HG03060 (cell line): ENCODE data around the gene AFG3L2.
"Not testable (repeated sequence)": the region's sequence is repeated elsewhere in the genome, so short reads cannot be mapped to it uniquely, and the experiment has no call there.

ENCODE experiments used
- ATAC-seq: cut with Tn5 transposase; IDR thresholded peaks from one replicate; pipeline ENCODE4 v1.9.1; 2021; ENCODE audit warnings: low read depth, moderate number of reproducible peaks; ENCODE audit not compliant: unreplicated experiment

AFG3L2 gene

DNA sequence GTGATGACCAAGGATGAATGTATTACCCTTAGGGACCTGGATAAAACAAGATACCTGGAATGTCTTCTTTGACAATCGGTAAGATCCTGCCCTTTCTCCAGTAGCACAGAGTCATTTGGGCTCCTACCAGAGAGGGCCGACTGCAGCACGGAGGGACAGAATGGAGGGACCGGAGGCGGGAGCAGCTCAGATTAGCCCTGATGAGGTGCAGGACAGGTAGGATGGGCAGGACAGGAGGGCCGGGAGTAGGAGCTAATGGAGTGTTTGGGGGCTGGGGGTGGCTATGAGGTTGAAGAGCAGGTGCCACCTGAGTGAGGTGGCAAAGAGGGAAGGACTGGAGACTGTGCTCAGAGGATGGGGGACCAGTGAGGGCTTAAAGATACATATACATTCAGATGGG lies 20.8 kb upstream of the AFG3L2 start:
- ATAC-seq: no peak

DNA sequence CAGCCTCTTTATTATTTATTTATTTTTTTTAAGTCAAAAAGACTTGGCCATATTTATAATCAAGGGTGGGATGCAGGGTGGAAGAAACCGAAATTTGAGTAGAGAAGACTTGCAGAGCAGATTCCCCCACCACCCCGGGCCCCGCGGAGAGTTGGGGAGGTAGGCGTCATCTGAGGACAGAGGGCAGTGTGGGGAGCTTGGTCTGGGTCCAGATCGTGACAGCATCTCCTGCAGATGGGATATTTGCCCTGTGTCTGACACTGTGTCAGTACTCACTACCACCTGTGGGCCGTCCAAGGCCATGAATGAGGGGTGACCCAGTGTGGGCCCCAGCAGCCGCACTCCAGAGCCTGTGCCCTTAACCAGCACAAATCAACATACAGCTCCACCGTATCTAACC lies 20.2 kb upstream of the AFG3L2 start:
- no peak for ATAC-seq

DNA sequence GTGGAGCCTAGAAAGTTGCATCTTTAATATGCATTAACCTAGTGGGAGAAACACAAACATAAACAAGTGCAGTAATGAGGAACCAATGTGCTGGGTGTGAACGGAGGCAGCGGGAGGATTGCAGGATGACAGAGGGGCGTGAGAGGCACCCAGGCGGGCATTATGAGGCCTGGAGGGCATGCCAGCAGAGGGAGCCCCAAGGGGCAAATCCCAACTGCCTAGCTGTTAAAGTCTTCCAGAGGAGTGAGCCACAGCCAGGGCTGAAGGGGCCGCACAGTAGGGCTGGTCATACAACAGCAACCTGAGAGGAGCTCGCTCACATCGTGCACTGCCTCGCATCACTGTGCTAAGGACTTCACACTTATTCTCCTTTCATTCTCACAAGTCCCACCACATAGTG lies 17.4 kb upstream of the AFG3L2 start:
- ATAC-seq: no peak

DNA sequence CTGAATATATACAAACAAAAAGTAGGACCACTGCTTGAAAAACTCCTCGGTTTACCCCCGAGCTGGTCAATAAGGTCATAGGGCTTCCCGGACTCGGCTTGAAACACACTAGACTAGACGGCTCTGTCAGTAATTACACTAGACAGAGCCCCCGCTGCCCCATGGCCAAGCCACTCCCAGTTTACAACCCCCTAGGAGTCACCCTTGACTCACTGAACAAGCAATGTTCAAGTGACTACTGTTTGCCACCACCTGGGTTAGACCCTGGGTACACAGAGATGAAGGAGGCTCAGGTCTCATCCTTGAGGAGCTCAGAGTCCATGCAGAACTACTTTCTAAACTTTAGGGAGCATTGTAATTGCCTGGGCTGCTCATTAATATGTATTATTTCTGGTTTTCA lies 17.0 kb upstream of the AFG3L2 start:
- no peak for ATAC-seq

DNA sequence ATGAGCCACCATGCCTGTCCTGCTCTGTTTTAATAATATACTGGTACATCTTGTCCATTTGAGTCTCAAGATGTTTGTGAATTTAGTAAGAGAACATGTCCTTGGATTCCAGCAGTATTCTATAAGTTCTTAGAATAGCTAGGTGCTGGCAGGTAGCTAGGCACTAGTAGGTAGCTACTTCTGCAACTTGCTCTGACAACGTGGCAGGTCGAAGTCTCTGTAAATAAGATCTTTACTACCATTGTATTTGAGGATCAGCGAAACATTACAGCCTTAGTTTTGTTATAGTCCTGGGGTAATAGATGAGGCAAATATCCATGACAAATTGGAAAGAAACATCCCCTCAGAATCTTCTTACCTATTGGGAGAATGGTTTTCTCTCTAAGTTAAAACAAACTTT lies 16.5 kb upstream of the AFG3L2 start:
- ATAC-seq: no peak

DNA sequence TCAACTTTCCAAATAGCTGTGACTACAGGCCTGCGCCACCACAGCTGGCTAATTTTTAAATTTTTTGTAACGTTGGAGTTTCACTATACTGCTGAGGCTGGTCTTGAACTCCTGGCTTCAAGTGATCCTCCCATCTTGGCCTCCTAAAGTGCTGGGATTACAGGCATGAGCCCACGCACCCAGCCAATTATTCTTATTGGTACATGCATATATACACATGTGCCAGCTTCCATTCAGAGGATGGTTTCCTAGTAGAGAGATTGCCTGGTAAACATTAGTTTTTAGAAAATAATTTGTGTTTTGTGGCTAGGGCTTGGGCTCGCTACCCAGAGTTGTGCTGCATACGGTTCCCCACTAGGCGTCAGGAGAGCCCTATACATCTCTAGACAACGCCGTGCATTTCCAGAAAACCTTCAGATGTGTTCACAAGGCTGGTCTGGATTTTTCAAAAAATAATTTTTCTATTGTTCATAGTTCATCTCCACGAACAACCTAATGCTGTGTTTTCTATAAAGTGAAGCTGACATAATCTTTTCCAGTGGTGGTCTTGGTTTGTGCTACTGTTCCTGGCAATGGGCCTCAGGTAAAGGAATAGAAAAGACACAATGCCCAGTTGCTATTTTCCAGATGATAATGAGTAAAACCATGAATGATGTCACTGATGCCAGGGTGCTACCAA lies 14.6 kb upstream of the AFG3L2 start:
- no peak for ATAC-seq

DNA sequence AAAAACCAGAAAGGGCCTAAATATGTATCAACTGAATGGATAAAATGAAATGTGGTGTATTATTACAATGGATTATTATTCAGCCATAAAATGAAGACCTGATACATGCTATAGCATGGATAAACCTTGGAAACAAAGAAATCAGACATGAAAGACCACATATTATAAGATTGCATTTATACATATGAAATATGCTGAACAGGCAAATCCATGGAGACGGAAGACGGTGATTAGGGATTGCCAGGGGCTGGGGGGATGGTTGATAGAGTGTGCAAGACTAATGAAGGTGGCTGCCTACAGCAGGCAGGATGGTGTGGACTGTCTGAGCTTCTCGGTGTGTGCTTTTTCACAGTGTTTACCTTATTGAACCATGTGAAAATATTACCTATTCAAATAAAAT lies 11.4 kb upstream of the AFG3L2 start:
- no peak for ATAC-seq

DNA sequence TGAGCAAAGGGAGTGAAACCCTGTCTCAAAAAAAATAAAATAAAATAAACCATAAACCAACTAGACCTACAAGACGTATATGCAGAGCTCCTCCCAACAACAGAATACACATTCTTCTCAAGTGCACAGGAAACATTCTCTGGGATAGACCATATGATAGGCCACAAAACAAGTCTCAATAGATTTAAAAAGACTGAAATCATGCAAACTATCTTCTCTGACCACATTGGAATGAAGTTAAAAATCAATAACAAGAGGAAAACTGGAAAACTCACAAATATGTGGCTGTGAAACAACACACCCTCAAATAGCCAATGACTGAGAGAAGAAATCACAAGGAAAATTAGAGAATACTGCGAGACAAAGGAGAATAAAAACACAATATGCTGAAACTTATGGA lies 7.2 kb upstream of the AFG3L2 start:
- no peak for ATAC-seq

DNA sequence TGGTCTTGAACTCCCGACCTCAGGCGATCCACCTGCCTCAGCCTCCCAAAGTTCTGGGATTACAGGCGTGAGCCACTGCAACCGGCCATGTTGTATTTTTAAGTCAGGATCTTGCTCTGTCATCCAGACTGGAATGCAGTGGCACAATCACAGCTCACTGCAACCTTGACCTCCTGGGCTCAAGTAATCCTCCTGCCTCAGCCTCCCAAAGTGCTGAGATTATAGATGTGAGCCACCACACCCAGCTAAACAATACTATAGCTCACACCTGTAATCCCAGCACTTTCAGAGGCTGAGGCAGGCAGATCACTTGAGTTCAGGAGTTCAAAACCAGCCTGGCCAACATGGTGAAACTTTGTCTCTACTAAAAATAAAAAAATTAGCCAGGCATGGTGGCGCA lies 6.7 kb upstream of the AFG3L2 start:
- not testable (repeated sequence) for ATAC-seq

DNA sequence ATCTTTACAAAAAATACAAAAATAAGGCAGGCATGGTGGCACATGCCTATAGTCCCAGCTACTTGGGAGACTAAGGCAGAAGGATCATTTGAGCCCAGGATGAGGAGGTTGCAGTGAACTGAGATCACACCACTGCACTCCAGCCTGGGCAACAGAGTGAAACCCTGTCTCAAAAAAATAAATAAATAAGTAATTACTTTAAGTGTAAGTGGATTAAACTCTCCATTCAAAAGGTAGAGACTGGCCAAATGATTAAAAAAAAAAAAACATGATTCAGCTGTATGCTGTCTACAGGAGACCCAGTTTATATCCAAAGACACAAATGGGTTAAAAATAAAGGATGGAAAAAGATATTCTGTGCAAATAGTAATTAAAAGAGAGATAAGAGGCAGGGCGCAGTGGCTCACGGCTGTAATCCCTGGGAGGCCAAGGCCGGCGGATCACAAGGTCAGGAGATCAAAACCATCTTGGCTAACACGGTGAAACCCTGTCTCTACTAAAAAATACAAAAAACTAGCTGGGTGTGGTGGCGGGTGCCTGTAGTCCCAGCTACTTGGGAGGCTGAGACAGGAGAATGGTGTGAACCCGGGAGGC lies 5.3 kb upstream of the AFG3L2 start:
- not testable (repeated sequence) for ATAC-seq

DNA sequence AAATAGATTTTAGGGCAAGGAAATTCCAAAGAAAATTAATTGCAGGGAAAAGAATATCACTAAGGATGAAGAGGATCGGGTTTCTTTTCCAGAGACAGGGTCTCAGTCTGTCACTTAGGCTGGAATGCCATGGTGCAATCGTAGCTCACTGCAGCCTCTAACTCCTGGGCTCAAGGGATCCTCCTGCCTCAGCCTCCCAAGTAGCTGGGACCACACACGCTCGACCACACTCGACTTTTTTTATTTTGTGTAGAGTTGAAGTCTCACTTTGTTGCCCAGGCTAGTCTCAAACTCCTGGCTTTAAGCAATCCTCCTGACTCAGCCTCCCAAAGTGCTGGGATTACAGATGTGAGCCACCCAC lies 1.2 kb upstream of the AFG3L2 start:
- not testable (repeated sequence) for ATAC-seq

DNA sequence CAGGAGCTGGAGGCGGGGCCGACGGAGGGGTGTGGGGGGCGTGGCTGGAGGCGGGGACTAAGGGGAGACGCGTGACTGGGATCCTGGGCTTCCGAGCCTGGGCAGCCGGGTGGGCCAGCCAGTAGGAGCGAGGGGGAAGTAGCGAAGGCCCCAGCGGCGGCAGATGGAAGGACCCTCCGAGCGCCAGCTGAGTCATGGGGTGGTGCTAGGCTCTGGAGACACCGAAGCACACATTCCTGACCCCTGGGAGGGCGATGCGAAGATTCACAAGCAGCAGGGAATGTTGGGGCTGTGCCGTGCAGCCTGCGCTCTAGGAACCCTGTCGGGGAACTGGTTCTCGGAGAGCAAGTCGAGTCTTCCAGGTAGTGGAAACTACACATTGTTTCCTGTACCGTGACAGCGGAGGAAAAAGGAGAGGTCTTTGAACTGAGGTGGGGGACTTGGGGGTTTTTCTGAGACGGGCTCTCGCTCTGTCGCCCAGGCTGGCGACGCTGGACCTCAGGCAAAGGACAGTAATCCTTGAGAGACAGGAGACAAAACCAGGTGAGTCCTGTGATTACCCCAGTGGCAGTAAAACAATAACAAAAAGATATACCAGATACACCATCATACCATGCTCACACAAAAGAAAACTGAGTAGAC lies 650 bp upstream of the AFG3L2 start:
- peak; percentile 43 for ATAC-seq

DNA sequence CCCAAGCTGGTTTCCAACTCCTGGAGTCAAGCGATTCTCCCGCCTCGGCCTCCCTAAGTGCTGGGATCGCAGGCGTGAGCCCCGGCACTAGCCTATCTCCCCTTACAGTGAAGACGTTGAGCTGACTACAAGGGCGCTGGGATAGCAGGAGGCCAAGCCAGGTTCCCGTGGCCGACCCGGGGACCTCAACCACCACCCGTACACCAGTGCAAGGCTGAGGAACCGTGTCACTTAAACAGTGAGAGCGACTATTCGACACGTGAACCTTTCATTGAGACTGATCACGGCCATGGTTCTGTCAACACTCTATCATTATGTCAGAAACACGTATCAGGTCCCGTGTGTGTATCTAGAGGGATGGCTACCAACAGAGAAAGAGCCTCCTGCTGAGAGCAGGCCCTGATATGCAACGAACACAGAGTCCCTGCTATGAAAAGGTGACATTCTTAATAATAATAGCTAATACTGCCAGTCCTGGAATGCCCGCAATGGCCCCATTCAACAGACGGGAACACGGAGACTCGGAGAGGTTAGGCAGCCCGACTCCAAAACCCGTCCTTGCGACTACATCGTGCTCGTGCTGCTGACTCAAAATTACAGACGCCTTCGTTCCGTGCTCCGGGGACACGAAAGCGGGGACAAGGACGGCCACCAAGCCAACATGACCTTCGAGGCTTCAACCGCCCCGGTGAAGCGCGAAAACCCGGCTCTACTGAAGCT lies 833 bp downstream of the AFG3L2 start:
- ATAC-seq: no peak

DNA sequence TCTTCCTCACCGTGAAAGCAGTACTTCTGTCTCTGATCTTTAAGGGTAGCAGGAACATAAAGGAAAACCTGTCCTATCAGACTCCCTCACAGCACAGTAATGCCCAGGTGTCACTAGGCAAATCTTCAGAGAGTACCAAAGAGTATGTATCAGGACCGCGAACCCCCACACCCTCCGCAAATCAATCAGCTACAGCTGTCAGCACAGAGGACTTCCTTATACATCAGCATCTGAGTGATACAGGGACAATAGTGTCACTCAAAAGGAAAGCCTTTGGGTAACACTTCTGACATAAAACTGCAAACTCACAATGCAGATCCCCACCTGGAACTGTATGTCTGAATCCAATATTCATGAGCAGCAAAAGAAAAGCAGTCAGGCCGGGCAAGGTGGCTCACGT lies 2.6 kb downstream of the AFG3L2 start:
- ATAC-seq: no peak

DNA sequence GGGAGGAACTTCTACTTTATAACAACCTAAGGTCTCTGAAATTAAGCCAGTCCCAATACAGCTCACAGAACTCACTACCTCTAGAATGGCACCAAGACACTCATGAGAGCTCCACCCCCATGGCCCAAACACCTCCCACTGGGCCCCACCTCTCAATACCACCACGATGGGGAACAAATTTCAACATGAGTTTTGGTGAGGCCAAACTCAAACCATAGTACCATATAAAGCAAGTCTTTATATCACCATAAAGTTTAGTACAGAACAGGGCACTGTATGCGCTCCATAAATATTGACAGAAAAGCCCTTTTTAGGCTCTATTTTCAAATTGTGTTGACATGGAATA lies 3.3 kb downstream of the AFG3L2 start:
- no peak for ATAC-seq

DNA sequence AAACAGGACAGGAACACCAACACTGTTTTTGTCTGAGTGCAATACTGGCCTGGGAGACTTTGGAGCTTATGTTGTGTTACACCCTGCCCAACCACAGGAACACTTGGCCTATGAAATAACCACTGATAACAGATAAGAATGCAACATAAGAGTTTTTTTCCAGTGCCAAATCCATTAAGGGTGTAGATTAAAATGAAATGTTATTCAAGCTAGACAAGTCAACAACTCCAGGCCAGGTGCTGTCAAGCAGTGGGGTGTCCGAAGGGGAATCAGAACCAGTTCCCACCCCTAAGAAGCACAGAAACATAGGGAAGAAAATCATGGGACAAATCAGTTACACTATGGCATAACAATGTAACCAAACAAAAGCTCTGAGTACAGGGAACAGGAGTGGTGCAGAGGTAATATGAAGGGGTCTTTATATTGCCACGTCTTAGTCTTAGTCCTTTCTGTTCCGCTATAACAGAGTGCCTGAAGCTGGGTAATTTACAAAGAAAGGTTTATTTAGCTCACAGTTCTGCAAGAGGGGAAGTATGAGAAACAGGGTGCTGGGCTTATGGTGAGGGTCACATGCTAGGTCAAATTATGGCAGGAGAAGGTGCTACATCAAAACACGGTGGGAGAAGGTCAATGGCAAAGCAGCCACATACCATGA lies 3.8 kb downstream of the AFG3L2 start:
- no peak for ATAC-seq

DNA sequence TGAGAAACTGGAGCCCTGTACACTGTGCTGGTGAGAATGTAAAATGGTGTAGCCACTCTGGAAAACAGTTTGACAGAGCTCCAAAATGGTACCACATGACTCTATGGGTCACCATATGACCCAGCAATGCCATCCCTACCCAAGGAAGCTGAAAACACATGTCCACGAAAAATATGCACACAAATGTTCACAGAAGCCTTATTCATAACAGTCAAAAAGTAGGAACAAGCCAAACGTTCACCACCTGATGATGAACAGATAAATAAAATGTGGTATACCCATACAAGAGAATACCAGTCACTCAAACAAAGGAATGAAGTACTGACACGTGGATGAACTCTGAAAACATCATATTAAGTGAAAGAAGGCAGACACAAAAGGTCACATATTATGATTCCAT lies 4.6 kb downstream of the AFG3L2 start:
- no peak for ATAC-seq

DNA sequence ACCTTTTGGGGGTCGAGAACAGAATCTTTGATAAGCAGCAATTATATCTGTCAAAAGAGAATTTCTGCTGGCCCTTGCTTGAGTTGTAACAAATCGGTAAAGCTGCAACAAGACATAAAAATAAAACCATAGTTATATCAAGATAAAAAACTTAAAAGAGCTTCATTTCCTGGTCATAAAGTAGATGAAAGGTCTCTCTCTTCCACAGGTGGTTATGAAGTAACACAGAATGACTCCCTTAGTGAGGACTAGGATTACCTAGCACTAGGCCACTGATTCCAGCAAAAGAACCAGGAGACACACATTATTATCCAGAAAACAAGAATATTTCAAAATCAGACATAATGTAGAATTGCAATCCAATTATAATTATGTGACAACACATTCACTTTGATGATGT lies 5.4 kb downstream of the AFG3L2 start:
- no peak for ATAC-seq

DNA sequence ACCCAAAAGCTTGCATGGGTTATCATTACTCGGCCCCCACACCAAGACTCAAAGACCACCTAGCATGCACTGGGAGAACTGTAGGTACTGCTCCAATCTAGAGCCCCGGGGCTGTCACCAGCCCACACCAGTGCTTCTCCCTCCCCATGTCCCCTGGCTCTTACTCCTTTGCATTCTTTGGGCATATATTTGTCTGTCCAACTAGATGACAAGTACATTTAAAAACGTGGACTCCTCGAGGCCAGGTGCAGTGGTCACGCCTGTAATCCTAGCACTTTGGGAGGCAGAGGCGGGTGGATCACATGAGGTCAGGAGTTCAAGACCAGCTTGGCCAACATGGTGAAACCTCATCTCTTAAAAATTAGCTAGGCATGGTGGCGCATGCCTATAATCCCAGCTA lies 7.8 kb downstream of the AFG3L2 start:
- no peak for ATAC-seq

DNA sequence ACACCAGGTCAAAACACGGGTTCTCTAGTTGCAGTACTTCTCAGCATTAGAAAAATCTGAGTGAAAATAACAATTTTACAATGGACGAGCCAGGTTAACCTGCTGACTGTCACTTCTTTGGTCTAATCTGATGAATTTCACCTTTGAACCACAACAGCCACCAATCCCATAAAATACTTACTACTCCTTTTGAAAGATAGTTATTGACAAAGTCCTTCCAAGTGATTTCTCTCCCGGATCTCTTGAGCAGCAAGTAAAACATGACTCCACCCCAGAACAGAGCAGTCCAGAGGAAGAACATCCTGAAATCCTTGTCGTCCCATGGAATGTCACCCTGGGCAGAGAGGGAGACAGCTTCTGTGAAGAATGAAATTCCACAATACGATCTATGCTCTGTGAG lies 10.2 kb downstream of the AFG3L2 start:
- no peak for ATAC-seq

DNA sequence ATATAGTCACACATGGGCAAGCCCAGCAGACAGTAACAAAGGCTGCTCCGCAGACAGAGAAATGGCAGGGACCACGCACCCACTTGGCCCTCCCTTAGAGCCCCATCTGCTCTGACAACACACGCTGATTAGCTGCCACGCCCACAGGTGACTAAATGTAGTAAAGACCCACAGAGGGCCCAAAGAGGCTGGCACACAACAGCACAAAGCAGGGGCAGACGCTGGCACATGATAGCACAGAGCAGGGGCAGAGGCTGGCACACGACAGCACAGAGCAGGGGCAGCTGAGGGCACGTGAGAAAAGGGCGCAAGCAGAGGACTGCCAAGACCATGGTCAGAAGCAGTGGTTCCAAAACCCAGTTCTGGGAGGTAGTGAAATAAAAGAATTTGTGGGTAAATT lies 10.6 kb downstream of the AFG3L2 start:
- ATAC-seq: no peak
